Osteocyte (in vitro differentiated cells): ENCODE data around the gene EIF2D. TPM values are rescaled to one million over a fixed set of nuclear protein-coding genes. Genes with fewer than 3 reads are reported as not detected.

Experiments used
- DNase-seq: peaks from one replicate; pipeline ENCODE4 v3.0.0; 2021; ENCODE audit warnings: mixed read lengths; ENCODE audit not compliant: unreplicated experiment; ENCODE audit errors: extremely low spot score
- H3K27ac Mint-ChIP-seq: one replicate; pipeline ENCODE4 v1.8.0; 2021; ENCODE audit warnings: mild to moderate bottlenecking, mixed read lengths; ENCODE audit not compliant: unreplicated experiment
- H3K27me3 Mint-ChIP-seq: one replicate; pipeline ENCODE4 v1.8.0; 2021; ENCODE audit warnings: mixed read lengths; ENCODE audit not compliant: unreplicated experiment
- H3K36me3 Mint-ChIP-seq: one replicate; pipeline ENCODE4 v1.8.0; 2021; ENCODE audit warnings: mixed read lengths; ENCODE audit not compliant: unreplicated experiment
- H3K4me1 Mint-ChIP-seq: one replicate; pipeline ENCODE4 v1.8.0; 2021; ENCODE audit warnings: mixed read lengths; ENCODE audit not compliant: unreplicated experiment
- H3K4me3 Mint-ChIP-seq: one replicate; pipeline ENCODE4 v1.8.0; 2021; ENCODE audit warnings: mild to moderate bottlenecking, moderate library complexity, mixed read lengths; ENCODE audit not compliant: unreplicated experiment
- H3K9me3 Mint-ChIP-seq: one replicate; pipeline ENCODE4 v1.8.0; 2021; ENCODE audit warnings: mixed read lengths; ENCODE audit not compliant: unreplicated experiment
- long read RNA-seq: library from polyadenylated mRNA; unstranded; transcript quantifications from one replicate; pipeline ENCODE4 v2.0.0, GENCODE V29; 2021
- total RNA-seq: library from RNA; stranded (reverse); gene quantifications from 2 replicates; pipeline ENCODE4 v1.2.1, GENCODE V29; 2021
- TF ChIP-seq, protein P1 (sequence below): fragments of 200-600 bp; sonication (generic); IDR thresholded peaks from 2 replicates; pipeline ENCODE4 v1.5.0; 2021; ENCODE audit warnings: antibody characterized with exemption, mild to moderate bottlenecking, moderate library complexity

Gene EIF2D, protein sequence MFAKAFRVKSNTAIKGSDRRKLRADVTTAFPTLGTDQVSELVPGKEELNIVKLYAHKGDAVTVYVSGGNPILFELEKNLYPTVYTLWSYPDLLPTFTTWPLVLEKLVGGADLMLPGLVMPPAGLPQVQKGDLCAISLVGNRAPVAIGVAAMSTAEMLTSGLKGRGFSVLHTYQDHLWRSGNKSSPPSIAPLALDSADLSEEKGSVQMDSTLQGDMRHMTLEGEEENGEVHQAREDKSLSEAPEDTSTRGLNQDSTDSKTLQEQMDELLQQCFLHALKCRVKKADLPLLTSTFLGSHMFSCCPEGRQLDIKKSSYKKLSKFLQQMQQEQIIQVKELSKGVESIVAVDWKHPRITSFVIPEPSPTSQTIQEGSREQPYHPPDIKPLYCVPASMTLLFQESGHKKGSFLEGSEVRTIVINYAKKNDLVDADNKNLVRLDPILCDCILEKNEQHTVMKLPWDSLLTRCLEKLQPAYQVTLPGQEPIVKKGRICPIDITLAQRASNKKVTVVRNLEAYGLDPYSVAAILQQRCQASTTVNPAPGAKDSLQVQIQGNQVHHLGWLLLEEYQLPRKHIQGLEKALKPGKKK
- total RNA-seq = 53.2 and 56.8 TPM in 2 replicates
- long read RNA-seq, transcript EIF2D-201 (15 exons, 2,005 nt) = major isoform, 363 of 477 reads
- long read RNA-seq, partial matches to known transcripts = 61 of 477 reads
- long read RNA-seq, other reads (novel, unspliced or antisense) = 53 of 477 reads

DNA sequence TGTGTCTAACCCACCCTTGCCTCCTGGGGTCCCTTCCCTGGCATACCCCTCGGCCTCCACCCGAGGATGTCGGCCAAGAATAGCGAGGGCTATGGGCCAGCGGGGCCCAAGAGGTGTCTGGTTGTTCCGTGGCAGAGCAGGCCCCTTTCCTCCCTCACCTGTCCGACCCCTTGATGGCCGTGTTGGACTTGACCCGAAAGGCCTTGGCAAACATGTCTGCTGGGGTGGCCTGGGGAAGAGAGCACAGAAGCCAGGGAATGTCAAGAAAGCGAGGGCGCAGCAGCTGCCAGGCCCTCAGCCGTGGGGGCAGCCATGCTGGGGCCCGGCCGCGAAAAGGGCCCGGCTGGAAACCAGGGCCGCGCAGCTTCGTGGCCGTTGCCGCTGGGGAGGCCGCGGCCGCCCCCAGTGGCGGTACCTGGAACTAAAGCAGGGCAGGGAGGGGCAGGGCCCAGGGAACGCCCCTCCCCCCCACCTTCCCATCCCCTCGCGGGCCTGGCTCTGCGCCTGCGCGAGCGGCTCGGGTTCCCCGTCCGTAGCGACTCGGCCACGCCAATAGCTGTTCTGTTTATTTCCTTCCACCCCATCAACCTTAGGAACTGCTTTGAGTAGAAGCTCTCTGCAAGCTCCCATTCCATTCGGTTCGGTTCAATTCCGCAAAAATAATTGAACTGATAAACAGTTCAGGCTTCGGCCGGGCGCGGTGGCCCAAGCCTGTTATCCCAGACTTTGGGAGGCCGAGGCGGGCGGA is at the start of gene EIF2D:
Gene EIF2D (minus strand): TSS at position 337 of the 748 bp plus-strand sequence. CDS start 123 bp downstream, at position 214.
- H3K36me3 Mint-ChIP-seq = peaks cover 9% of the 10 kb centered on the region
- H3K9me3 Mint-ChIP-seq = no peaks in the 10 kb centered on the region
- H3K4me1 Mint-ChIP-seq = peaks cover 9% of the 10 kb centered on the region
- TF ChIP-seq, protein P1, sequence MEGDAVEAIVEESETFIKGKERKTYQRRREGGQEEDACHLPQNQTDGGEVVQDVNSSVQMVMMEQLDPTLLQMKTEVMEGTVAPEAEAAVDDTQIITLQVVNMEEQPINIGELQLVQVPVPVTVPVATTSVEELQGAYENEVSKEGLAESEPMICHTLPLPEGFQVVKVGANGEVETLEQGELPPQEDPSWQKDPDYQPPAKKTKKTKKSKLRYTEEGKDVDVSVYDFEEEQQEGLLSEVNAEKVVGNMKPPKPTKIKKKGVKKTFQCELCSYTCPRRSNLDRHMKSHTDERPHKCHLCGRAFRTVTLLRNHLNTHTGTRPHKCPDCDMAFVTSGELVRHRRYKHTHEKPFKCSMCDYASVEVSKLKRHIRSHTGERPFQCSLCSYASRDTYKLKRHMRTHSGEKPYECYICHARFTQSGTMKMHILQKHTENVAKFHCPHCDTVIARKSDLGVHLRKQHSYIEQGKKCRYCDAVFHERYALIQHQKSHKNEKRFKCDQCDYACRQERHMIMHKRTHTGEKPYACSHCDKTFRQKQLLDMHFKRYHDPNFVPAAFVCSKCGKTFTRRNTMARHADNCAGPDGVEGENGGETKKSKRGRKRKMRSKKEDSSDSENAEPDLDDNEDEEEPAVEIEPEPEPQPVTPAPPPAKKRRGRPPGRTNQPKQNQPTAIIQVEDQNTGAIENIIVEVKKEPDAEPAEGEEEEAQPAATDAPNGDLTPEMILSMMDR = peak; percentile 95
- peak; percentile 99 for DNase-seq
- H3K27me3 Mint-ChIP-seq = peaks cover 24% of the 10 kb centered on the region
- H3K27ac Mint-ChIP-seq = peak within 1 kb of the TSS; percentile 92
- H3K4me3 Mint-ChIP-seq = peak within 1 kb of the TSS; percentile 90

DNA sequence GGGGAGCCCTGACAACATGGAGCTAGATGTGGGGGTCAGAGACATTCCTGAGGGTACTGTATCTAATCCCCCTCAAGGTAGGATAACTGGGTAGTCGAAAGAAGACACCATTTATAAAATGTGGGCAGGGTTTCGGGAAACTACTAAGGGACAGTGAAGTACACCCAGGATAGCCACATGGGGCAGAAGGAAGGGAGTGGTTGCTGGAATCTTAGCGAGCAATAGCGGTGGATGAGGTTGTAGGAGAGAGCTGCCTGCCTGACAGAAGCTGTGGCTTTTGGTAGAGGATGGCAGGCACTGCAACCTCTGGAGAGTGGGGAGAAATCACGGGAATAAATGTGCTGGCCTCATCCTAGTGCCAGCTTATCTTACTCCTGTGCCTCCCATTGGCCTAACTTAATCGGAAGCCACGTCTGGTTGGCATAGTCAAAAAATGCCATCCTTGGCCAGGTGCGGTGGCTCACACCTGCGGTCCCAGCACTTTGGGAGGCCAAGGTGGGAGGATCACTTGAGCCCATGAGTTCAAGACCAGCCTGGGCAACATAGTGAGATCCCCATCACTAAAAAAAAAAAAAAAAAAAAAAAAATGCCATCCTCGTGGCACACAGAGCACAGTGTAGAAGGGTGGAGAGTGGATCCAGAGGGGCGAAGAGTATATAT is 49.0 kb upstream of the EIF2D start:
- Mint-ChIP-seq H3K4me1 (peaks cover 2% of the 10 kb centered on the region), H3K27ac (no peak overlapping the region), H3K36me3 (no peaks in the 10 kb centered on the region), H3K27me3 (peaks cover 68% of the 10 kb centered on the region), H3K9me3 (no peaks in the 10 kb centered on the region), H3K4me3 (no peak overlapping the region)
- no peak for DNase-seq
- TF ChIP-seq, protein P1 = no peak

DNA sequence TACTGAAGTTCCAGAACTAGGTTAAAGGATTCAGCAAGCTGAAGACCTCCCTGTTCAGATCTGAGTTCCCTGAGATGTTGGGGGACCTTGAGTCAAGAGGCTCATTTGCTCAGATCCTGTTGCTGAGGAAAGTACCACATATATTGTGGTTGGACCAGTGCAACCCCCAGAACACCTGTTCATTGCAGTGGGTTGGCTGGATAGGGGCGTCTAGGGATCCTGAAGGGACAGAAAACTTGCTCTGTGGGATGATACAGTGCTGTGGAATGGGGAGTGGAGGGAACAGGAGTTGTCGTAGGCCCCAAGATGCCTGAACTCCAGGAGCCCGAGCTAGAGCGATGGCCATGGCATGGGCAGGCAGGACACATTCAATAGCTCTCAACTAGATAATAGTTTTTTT is 47.9 kb upstream of the EIF2D start:
- peaks cover 59% of the 10 kb centered on the region for H3K27me3 Mint-ChIP-seq
- TF ChIP-seq, protein P1 = no peak
- no peak overlapping the region for H3K4me3 Mint-ChIP-seq
- no peak overlapping the region for H3K27ac Mint-ChIP-seq
- no peak for DNase-seq
- no peaks in the 10 kb centered on the region for H3K9me3 Mint-ChIP-seq
- peaks cover 7% of the 10 kb centered on the region for H3K4me1 Mint-ChIP-seq
- no peaks in the 10 kb centered on the region for H3K36me3 Mint-ChIP-seq

GRCh38 chr1:206658981-206659273 is 46.7 kb upstream of the EIF2D start:
- Mint-ChIP-seq H3K9me3 (no peaks in the 10 kb centered on the region), H3K27ac (no peak overlapping the region), H3K4me3 (no peak overlapping the region), H3K27me3 (peaks cover 48% of the 10 kb centered on the region), H3K4me1 (peaks cover 13% of the 10 kb centered on the region), H3K36me3 (no peaks in the 10 kb centered on the region)
- no peak for DNase-seq
- TF ChIP-seq, protein P1 = no peak
